T-helper 17 cell (primary cell): Measurements from ENCODE around the gene ZAP70. TPM values are rescaled to one million over a fixed set of nuclear protein-coding genes. Genes with fewer than 3 reads are reported as not detected.
A peak's percentile ranks its signal among the peaks of the same experiment; 100 is the strongest.

Experiments
- ATAC-seq: fragments of 150-1000 bp; cut with Tn5 transposase; 2 replicates; pipeline ENCODE4 v1.10.0; 2021; ENCODE audit warnings: mild to moderate bottlenecking, moderate library complexity
- DNase-seq, 3 donors: peaks; one replicate each; pipeline versions ENCODE4 v3.0.0 to v3.0.0-alpha.2; 2020 to 2021
- H3K9me3 ChIP-seq: one replicate; pipeline ENCODE4 v1.7.0; 2013; ENCODE audit warnings: low read length, mild to moderate bottlenecking; ENCODE audit not compliant: control insufficient read depth, poor library complexity, severe bottlenecking
- H3K27ac Mint-ChIP-seq: one replicate; pipeline ENCODE4 v1.8.0; 2022; ENCODE audit warnings: mild to moderate bottlenecking, moderate library complexity, mixed read lengths
- H3K27me3 Mint-ChIP-seq: one replicate; pipeline ENCODE4 v1.8.0; 2022; ENCODE audit warnings: mixed read lengths
- H3K36me3 Mint-ChIP-seq: one replicate; pipeline ENCODE4 v1.8.0; 2022; ENCODE audit warnings: low read depth, mixed read lengths
- H3K4me1 Mint-ChIP-seq: one replicate; pipeline ENCODE4 v1.8.0; 2022; ENCODE audit warnings: mild to moderate bottlenecking, mixed read lengths
- H3K4me3 Mint-ChIP-seq: one replicate; pipeline ENCODE4 v1.8.0; 2022; ENCODE audit warnings: mild to moderate bottlenecking, moderate library complexity, mixed read lengths
- total RNA-seq, 4 donors: library from RNA in 2 of 4; stranded (reverse) in 2 of 4; gene quantifications; one replicate each; pipeline ENCODE4 v1.2.3 and lab custom pipeline; 2022 to 2026

ZAP70 gene
- total RNA-seq, 2 donors from 2014 or later: 406 to 439 TPM

- H3K4me3 Mint-ChIP-seq: no peak overlapping the region
- H3K4me1 Mint-ChIP-seq: peaks cover 29% of the 10 kb centered on the region
- H3K9me3 ChIP-seq: no peaks in the 10 kb centered on the region
- peaks cover 8% of the 10 kb centered on the region for H3K36me3 Mint-ChIP-seq
- no peak for ATAC-seq
- peak overlapping the region; percentile 73 for H3K27ac Mint-ChIP-seq
- H3K27me3 Mint-ChIP-seq: no peaks in the 10 kb centered on the region
- DNase-seq: no peak
Measured at GRCh38 chr2:97736185-97736584, 22.8 kb downstream of the ZAP70 start.

GRCh38 chr2:97736608-97737330, 23.4 kb downstream of the ZAP70 start:
- H3K4me1 Mint-ChIP-seq: peaks cover 29% of the 10 kb centered on the region
- H3K27me3 Mint-ChIP-seq: no peaks in the 10 kb centered on the region
- H3K4me3 Mint-ChIP-seq: no peak overlapping the region
- no peaks in the 10 kb centered on the region for H3K9me3 ChIP-seq
- ATAC-seq (no peak), DNase-seq (no peak)
- H3K27ac Mint-ChIP-seq: peak overlapping the region; percentile 73
- H3K36me3 Mint-ChIP-seq: peaks cover 8% of the 10 kb centered on the region

GRCh38 chr2:97737421-97738178, 24.2 kb downstream of the ZAP70 start:
- DNase-seq (no peak), ATAC-seq (no peak)
- Mint-ChIP-seq H3K36me3 (peaks cover 8% of the 10 kb centered on the region), H3K27me3 (no peaks in the 10 kb centered on the region), H3K4me1 (peaks cover 35% of the 10 kb centered on the region), H3K27ac (peak overlapping the region; percentile 73), H3K4me3 (no peak overlapping the region)
- no peaks in the 10 kb centered on the region for H3K9me3 ChIP-seq

GRCh38 chr2:97738179-97739019, 25.0 kb downstream of the ZAP70 start:
- H3K9me3 ChIP-seq: no peaks in the 10 kb centered on the region
- H3K27ac Mint-ChIP-seq: no peak overlapping the region
- peaks cover 8% of the 10 kb centered on the region for H3K36me3 Mint-ChIP-seq
- no peak for DNase-seq
- H3K4me3 Mint-ChIP-seq: no peak overlapping the region
- H3K4me1 Mint-ChIP-seq: peaks cover 42% of the 10 kb centered on the region
- ATAC-seq: peak; percentile 4
- no peaks in the 10 kb centered on the region for H3K27me3 Mint-ChIP-seq

- Mint-ChIP-seq H3K36me3 (peaks cover 8% of the 10 kb centered on the region), H3K27ac (no peak overlapping the region), H3K27me3 (no peaks in the 10 kb centered on the region), H3K4me1 (peaks cover 42% of the 10 kb centered on the region), H3K4me3 (no peak overlapping the region)
- H3K9me3 ChIP-seq: no peaks in the 10 kb centered on the region
- ATAC-seq (peak; percentile 4), DNase-seq (no peak)
Measured at GRCh38 chr2:97739020-97739892, 25.9 kb downstream of the ZAP70 start.

- Mint-ChIP-seq H3K4me3 (no peak overlapping the region), H3K27me3 (no peaks in the 10 kb centered on the region), H3K27ac (peak overlapping the region; percentile 75), H3K4me1 (peaks cover 42% of the 10 kb centered on the region), H3K36me3 (peaks cover 8% of the 10 kb centered on the region)
- ATAC-seq (no peak), DNase-seq (no peak)
- H3K9me3 ChIP-seq: no peaks in the 10 kb centered on the region
Measured at GRCh38 chr2:97739893-97740245, 26.5 kb downstream of the ZAP70 start.

GRCh38 chr2:97740590-97741182, 27.3 kb downstream of the ZAP70 start:
- no peaks in the 10 kb centered on the region for H3K27me3 Mint-ChIP-seq
- DNase-seq (peak in 1 of 3 donors; percentile 18), ATAC-seq (peak; percentile 44)
- H3K36me3 Mint-ChIP-seq: peaks cover 7% of the 10 kb centered on the region
- H3K4me3 Mint-ChIP-seq: no peak overlapping the region
- no peaks in the 10 kb centered on the region for H3K9me3 ChIP-seq
- peak overlapping the region; percentile 75 for H3K27ac Mint-ChIP-seq
- peaks cover 48% of the 10 kb centered on the region for H3K4me1 Mint-ChIP-seq

- Mint-ChIP-seq H3K27ac (peak overlapping the region; percentile 81), H3K27me3 (no peaks in the 10 kb centered on the region), H3K36me3 (peaks cover 7% of the 10 kb centered on the region), H3K4me1 (peaks cover 50% of the 10 kb centered on the region), H3K4me3 (peak overlapping the region; percentile 36)
- ATAC-seq (no peak), DNase-seq (no peak)
- no peaks in the 10 kb centered on the region for H3K9me3 ChIP-seq
Measured at GRCh38 chr2:97741251-97741650, 27.9 kb downstream of the ZAP70 start.

- Mint-ChIP-seq H3K4me1 (peaks cover 51% of the 10 kb centered on the region), H3K4me3 (peak overlapping the region; percentile 36), H3K27me3 (no peaks in the 10 kb centered on the region), H3K36me3 (peaks cover 7% of the 10 kb centered on the region), H3K27ac (peak overlapping the region; percentile 81)
- ATAC-seq: no peak
- H3K9me3 ChIP-seq: no peaks in the 10 kb centered on the region
- no peak for DNase-seq
Measured at GRCh38 chr2:97741686-97742085, 28.3 kb downstream of the ZAP70 start.

- no peak for DNase-seq
- Mint-ChIP-seq H3K4me1 (peaks cover 54% of the 10 kb centered on the region), H3K27ac (peak overlapping the region; percentile 81), H3K27me3 (no peaks in the 10 kb centered on the region), H3K4me3 (peak overlapping the region; percentile 55), H3K36me3 (peaks cover 7% of the 10 kb centered on the region)
- H3K9me3 ChIP-seq: no peaks in the 10 kb centered on the region
- ATAC-seq: peak; percentile 27
Measured at GRCh38 chr2:97742381-97742847, 29.0 kb downstream of the ZAP70 start.

GRCh38 chr2:97743913-97744312, 30.5 kb downstream of the ZAP70 start:
- no peak overlapping the region for H3K4me3 Mint-ChIP-seq
- H3K27me3 Mint-ChIP-seq: no peaks in the 10 kb centered on the region
- peaks cover 53% of the 10 kb centered on the region for H3K4me1 Mint-ChIP-seq
- H3K9me3 ChIP-seq: no peaks in the 10 kb centered on the region
- ATAC-seq: no peak
- no peaks in the 10 kb centered on the region for H3K36me3 Mint-ChIP-seq
- no peak for DNase-seq
- peak overlapping the region; percentile 81 for H3K27ac Mint-ChIP-seq
